Measurements from ENCODE around the gene ARPP21.

GRCh38 chr3:35739964-35740527 lies 100.7 kb downstream of the ARPP21 start:
- TF ChIP-seq EZH2phosphoT487 (IDR thresholded peaks at IDR 0.05; ENCODE audit: insufficient read depth, low read depth), result no peak
- no peak for TF ChIP-seq EZH2 (IDR thresholded peaks at IDR 0.05; ENCODE audit: insufficient read depth, poor library complexity, severe bottlenecking)
